HG03432 (cell line): ENCODE results near the gene ETS2.

Source experiments
- ATAC-seq: cut with Tn5 transposase; IDR thresholded peaks from one replicate; pipeline ENCODE4 v1.9.1; 2021; ENCODE audit warnings: mild to moderate bottlenecking, moderate library complexity; ENCODE audit not compliant: unreplicated experiment

The ETS2 gene

DNA sequence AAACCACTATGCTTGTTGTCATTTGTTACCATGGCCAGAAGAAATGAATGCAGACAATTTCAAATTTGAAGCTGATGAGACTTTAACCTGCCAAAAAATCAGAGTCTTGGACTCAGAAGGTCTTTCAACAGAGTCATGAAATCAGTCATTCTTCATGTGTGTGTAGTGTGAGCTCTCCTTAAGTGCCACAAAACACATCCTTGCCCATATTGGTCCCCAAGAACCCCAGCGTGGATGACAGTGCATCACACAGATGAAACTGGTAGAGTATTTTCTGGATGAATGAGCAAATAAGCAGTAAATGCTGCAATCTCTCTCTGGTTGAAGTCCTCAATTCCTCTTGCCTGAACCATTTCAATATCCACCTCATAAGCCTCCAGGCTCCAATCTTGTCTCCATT lies 28.7 kb upstream of the ETS2 start:
- no peak for ATAC-seq

DNA sequence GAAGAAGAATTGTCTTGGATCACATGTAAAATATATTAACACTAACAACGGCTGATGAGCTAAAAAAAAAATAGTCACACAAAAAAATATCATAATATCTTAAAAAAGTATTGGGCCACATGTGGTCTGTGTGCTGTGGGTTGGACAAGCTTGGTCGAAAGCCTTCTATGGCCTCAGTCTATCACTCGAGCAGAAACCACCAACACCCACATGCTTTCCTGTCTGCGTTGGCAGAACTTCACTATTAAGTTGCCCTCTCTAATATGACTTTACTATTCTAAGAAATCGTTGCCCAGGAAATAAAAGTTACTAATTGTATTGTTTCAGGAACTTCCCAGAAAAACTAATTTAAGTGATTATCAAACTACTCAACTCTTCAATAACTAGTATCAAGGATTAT lies 28.2 kb upstream of the ETS2 start:
- no peak for ATAC-seq

DNA sequence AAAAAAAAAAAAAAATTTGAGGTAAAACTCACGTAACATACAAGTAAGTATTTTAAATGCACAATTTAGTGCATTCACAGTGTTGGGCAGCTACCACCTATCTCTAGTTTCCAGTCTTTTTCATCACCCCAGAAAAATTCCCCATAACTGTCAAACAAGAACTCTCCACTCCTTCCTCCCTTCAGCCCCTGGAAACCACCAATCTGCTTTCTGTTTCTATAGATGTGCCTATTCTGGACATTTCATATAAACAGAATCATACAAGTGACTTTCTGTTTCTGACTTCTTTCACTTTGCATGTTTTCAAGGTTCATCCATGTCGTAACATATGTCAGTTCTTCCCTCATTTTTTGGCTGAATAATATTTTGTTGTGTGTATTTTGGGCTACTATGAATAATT lies 24.9 kb upstream of the ETS2 start:
- ATAC-seq: peak; percentile 88

DNA sequence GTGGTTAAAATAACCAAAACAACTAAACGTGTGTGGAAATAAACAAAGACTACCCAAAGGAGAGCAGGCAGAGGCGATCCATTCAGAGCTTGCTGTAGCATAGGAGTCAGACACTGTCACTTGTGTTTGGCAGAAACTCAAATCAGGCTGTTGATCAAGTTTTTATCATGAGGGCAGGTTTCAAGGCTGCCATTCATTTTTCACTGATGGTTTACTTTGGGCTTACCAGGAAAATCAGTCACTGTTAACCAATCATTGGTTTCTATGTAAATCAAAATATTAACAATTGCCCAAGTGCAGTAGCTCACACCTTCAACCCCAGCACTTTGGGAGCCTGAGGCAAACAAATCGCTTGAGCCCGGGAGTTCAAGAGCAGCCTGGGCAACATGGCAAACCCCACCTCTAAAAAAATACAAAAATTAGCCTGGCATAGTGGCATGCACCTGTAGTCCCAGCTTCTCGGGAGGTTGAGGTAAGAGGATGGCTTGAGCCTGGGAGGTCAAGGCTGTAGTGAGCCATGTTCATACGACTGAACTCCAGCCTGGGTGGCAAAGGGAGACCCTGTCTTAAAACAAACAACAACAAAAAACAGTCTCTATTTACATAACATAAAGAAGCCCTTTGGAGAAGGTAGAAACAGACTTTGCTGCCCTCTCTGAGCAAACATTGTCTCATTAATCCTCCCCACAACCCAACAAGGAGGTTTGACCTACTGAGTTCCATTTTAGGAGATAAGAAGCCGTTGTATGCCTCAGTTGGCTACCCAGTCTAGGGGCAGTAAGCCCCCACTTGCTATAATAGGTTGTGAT lies 21.1 kb upstream of the ETS2 start:
- no peak for ATAC-seq

DNA sequence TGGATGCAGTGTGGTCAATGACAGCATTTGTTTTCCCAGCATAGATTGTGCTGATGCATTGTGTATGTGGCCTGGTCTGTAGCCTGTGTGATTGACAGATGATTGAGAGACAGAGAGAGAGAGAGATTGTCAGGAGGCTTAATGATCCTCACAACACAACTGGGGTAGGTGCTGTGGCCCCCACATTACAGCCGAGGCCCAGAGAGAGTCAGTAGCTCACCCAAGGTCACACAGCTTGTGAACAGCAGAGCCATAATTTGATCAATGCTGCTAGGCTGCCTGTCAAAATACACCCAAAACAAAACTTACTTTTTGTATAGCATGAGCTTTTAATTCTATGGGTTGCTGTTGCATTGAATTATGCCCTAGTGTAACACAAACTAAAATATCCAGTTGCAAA lies 20.2 kb upstream of the ETS2 start:
- ATAC-seq: no peak

DNA sequence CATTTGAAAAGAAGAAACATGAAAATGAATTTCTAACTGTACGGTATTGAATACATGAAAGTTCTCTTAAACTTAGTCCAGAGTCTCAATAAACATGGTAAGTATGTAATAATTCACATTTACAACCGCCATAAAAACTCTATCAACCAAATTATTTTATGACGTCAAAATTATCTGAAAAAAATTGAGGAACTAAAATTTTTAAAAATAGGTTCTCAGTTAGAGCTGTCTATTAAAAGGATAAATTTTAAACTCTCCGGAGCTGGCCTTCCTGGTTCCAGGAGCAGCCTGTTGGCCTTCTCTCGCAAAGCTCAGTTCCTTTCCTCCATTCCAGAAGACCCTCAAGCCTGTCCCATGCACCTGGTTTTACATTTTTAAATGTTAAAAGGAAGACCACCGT lies 18.7 kb upstream of the ETS2 start:
- no peak for ATAC-seq

DNA sequence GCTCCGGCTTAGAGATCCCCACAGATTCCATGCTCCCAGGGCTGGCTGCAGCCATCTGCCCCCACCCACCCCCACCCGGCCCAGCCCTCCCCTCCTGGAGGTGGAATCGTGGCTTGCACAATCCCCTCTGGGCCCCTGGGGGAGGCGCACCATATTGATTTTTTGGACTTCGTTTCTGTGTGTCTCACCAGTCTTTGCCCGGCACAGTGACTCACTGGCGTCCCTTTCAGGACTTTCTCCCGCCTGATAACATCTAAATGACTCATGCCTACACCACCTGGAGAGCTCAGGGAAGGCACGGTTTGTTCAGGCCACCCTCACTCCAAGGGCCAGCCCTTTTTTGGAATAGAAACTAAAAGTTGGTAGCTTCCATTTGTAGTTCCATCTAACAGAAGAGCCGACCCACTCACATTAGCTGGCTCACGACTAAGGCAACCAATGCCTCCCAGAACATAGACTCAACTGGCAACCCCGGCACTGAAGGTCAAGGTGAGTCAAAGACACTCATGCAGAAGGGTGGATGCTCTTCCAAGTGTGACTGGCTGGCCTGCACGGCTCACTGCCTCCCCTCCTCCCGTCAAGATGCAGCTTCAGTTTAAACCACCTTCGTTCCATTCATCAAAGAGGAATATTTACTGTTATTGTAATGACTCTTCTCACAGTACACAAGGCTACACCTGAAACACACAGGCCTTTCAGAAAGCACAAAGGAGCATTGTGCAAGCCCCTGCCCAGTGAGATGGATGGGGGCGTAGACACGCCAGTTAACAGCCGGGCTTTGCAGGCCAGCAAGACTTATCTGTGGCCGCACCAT lies 18.1 kb upstream of the ETS2 start:
- ATAC-seq: peak; percentile 79

DNA sequence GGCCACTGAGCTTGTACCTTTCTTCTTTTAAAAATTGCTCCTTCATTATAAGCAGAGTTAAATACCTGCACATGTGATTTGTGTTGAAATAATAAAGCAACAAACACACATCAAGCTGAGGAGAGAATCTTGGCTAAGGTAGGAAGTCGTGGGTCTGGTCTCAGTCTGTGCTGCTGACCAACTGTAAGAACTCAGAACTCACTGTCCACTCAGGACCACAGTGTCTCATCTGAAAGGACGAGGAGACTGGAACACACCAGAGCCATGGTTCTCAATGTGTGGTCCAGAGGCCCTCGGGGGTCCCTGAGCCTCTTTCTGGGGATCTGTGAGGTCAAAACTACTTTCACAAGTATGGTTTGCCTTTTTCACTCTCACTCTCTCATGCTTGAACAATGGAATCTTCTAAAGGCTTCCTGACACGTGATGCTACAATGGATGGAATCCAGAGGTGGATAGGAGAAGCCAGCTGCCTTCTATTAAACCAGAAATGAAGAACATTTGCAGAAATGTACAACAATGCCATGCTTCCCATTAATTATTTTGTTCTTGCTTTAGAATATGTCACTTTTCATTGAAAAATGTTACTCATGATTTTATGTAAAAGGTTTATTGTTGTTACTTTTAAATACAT lies 17.3 kb upstream of the ETS2 start:
- no peak for ATAC-seq

DNA sequence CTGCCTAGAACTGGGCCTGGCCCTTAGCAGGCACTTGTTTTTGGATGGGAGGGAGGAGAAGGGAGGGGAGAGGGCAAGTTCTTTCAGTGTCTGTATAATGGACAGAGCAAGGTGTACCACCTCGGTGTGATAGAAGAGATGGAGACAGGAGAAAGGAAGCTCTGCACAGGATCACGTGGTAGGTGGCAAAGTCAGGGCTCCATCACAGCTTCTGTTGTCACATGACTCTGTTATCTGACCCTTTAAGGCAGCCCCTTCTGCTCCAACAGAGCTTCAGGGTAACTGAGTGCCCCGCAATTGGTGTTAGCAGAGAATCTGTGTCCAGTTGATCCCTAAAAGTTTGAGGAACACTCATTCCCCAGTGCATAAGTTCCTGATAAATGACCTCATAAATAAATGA lies 16.5 kb upstream of the ETS2 start:
- ATAC-seq: no peak

DNA sequence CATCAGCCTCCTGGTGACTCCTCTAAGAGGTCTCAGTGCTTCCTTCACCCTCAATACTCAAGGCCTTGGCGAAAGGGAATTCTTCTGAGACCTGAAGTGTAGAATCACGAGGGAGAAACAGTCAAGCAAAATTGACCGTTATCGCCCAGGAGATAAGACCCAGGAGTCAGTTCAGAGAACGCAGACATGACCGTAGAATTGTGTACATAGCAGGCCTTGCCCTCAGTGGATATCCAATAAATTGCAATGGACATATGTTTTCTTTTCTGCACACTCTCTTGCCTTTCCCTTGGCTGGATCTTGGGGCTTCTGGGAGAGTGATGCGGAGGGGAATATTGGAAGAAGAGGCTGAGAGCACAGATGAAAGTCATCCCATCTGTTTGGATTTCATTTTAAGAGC lies 15.7 kb upstream of the ETS2 start:
- ATAC-seq: no peak

DNA sequence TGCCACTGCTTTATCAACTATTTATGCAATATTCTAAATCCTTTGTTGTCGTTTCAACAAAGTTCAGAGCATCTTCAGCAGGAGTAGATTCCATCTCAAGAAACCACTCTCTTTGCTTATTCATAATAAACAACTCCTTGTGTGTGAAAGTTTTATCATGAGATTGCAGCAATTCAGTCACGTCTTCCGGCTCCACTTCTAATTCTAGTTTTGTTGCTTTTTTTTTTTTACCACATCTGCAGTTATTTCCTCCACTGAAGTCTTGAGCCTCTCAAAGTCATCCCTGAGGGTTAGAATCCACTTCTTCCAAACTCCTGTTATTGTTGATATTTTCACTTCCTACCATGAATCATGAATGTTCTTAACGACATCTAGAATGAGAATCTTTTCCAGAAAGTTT lies 14.8 kb upstream of the ETS2 start:
- ATAC-seq: no peak

DNA sequence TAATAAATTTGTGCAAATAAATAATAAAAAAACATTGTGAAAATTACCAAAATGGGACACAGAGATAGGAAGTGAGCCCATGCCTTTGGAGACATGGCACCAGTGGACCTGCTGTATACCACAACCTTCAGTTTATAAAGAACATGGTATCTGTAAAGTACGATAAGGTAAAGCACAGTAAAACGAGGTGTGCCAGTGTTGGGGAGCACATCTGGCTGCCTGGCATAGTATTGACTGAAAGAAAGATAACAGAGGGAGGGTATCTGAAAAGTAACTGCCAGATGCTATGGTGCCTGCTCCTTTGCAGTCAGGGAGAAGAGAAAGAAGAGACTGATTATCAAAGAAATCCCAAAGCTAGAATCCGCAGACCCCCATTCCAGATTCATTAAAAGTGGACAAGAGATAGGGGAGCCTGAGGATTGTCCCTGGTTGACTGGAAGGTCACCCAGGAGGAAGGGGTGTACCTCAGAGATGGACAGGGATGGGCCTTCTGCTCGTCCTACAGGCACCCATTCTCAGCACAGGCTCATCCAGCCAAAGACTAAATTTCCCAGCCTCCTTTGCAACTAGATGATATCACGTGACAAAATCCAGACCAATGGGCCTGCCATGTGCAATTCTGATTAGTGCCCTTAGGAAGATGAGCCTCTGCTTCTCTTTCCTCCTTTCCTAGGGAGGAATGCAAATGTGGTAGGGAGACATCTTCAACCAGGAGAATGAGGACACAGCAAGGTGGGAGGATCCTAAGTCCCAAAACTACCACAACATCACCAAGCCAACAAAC lies 12.9 kb upstream of the ETS2 start:
- ATAC-seq: no peak

DNA sequence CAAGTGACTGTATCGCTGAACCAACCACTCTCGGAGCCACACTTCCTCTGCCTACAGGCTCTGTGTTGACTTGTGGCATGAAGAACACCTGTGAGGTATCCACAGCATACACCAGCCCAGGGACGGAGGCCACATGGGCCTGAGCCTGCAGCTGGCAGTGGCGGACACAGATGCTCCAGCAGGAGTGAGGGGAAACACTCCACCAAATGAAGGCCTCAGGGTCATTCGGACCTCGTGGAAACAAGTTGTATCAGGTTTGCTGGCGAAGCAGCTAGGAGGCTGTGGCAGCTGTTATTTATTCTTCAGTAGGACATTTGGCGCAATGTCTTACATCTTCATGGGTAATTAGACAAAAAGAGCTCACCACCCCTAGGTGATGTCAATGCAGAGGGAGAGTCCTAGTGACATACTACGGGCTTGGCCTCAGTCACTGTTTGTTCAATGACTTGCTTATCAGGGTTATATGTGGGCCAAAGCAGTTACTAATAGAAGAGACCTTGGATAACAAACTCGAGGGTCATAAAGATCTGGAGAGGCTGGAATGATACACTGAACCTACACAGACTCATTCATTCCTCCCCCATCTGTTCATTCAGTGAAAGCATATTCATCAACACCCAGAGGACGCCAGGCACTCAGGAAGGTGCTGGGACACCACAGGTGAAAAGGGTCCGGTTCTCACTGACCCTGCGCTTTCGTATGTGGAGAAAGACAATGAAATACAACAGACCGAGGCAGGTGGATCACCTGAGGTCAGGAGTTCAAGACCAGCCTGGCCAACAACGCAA lies 11.6 kb upstream of the ETS2 start:
- no peak for ATAC-seq

DNA sequence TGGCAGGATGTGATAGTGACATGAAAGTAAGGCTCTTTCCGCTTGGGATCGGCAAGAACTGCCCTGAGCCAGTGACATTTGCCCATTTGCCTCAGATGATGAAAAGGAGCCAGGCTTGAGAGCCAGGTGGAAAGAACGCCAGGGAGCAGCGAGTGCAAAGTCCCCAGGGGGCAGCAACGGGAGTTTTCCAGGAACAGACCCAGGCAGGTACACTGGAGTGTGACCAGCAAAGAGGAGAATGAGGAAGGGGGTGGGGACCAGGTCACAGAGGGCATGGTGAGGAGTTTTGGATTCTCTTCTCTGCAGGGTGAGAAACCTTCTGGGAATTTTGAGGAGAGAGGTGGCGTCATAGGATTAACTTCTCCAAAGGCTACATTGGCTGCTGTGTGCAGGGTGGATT lies 10.8 kb upstream of the ETS2 start:
- ATAC-seq: no peak

DNA sequence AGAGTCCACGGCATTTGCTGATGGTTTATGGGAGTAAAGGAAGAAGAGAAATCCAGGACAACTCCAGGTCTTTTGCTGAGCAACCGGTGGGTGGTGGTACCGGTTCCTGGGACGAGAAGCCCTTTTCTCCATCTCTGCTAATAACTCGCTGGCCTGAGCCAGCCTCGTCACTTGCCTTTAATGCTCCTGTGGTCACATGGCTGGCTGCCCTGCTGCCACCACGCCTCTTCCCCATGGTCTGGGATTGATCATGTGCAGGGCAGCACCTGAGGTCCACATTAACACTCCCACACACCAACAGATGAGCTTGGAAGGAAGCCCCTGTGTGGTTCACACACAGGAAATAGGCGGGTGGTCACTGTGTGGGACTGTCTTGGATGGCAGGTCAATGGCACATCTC lies 10.3 kb upstream of the ETS2 start:
- ATAC-seq: no peak

DNA sequence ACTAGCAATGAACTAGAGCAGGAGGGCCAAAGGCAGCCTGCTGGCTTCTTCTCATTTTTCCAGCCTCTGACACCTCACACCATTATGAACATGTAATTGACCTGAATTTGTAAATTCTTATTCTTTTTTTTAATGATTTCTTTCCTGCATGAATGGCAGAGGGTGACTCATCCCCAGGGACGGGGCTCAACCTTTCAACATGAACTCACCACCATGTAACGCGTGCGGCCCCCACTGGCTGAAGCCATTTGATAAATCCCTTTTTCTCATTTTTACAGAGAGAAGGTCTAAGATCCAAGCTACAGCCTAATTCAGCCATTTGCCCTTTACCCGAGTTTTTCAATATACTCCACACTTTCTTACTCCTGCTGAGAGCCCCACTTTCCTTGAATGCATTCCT lies 9.3 kb upstream of the ETS2 start:
- no peak for ATAC-seq

DNA sequence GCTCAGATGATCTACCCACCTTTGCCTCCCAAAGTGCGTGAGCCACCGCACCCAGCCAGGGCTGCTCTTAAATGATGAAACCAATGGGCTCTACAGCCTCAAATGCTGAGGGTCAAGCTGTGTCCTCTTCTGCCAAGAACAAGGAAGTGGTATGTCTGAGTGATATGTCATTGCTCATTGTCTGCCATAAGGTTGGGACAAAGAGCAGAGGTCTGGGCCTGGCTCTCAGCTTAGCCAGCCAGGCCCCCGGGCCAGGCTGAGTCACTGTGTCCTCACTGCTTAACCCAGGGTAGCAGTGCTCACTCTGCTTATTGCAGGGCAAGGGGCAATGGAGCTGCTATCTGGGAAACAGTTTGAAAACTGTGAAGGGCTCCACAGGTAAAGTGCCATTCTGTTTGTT lies 8.3 kb upstream of the ETS2 start:
- ATAC-seq: no peak

DNA sequence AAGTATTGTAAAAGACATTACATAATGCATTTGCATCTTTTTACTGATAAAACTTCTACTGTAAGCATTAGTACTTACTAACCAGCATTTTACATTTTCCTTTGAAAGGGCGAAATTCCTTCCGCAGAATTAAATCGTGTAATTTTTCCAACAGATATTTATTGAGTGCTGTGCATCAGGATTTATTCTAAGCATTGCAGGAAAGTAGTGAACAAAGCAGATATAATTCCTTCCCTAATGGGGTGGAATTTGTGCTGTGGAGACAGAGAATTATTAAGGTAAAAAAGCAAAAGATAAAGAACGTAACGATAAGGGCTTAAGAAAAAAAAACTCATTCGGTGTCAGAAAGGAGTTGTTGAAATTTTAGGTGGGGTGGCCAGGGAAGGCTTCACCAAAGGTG lies 7.6 kb upstream of the ETS2 start:
- no peak for ATAC-seq

DNA sequence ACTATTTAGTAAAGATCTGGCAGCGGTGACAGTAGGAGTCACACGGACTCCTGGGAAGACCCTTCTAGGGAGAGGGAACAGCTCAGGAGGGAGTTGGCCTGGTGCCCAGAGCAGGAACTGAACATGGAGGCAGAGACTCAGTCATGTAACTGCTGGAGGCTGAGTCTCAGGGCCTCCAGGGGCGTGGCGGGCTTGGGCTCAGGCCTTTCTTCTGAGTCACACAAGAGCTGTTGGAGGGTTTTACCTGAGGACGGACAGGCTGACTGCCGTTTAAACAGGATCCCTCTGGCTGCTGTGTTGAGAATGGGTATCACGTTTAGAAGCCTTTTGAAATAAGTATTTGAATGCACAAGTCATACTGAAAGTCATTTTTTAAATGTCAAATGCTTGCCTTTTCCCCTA lies 7.2 kb upstream of the ETS2 start:
- peak; percentile 62 for ATAC-seq

DNA sequence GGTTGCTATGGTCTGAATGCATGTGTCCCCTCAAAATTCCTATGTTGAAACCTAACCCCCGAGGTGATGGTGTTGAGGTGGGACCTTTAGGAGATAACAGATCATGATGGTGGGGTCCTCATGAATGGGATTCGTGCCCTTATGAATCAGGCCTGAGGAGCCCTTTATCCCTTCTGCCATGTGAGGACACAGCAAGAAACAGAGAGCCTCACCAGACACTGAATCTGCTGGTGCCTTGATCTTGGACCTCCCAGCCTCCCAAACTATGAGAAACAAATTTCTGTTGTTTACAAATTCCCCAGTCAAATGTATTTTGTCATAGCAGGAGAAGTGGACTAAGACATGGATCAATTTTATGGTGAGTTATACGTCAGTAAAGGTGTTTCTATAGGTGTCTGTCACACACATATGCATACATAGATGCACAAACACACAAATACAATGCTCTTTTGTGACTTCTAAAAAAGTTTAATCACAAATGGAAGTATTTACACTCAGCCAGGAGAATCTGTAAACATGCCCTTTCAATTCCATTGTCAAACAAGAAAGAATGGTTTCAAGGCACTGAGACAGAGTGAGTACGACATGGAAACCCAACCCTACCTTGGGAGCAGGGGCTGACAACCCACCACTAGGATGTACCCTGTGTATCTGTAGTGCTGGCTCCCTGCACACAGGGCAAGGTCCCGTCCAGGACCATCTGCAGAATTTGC lies 5.5 kb upstream of the ETS2 start:
- no peak for ATAC-seq
